GM23338 (cell line): Measurements from ENCODE around the gene MOXD1. TPM values are rescaled to one million over a fixed set of nuclear protein-coding genes. Genes with fewer than 3 reads are reported as not detected.

Experiments
- ATAC-seq: fragments of 200-7000 bp; cut with Tn5 transposase; 3 replicates; pipeline ENCODE4 v1.9.1; 2020
- DNase-seq: peaks from one replicate; pipeline ENCODE4 v3.0.0-alpha.2; 2015; ENCODE audit warnings: low spot score
- H2AFZ ChIP-seq: fragments of 200-600 bp; sonication (generic); 2 replicates; pipeline ENCODE4 v1.8.0; 2016; ENCODE audit warnings: antibody characterized with exemption, mild to moderate bottlenecking, moderate library complexity
- H3F3A ChIP-seq: fragments of 200-600 bp; sonication (generic); replicated peaks from 2 replicates; pipeline ENCODE4 v1.8.0; 2017; ENCODE audit warnings: antibody characterized with exemption, mixed run types, low read depth
- H3K27ac ChIP-seq: fragments of 200-600 bp; sonication (generic); 2 replicates; pipeline ENCODE4 v1.6.1; 2016; ENCODE audit warnings: low read depth
- H3K27me3 ChIP-seq: fragments of 200-600 bp; sonication (generic); 2 replicates; pipeline ENCODE4 v1.8.0; 2016; ENCODE audit warnings: mild to moderate bottlenecking, mixed run types, moderate library complexity; ENCODE audit not compliant: insufficient read depth
- H3K36me3 ChIP-seq: fragments of 200-600 bp; sonication (generic); 2 replicates; pipeline ENCODE4 v1.8.0; 2016; ENCODE audit warnings: mild to moderate bottlenecking; ENCODE audit not compliant: insufficient read depth
- H3K4me1 ChIP-seq: fragments of 200-600 bp; sonication (generic); 2 replicates; pipeline ENCODE4 v1.8.0; 2016; ENCODE audit warnings: mild to moderate bottlenecking, moderate library complexity; ENCODE audit not compliant: insufficient read depth
- H3K4me2 ChIP-seq: fragments of 200-600 bp; sonication (generic); 2 replicates; pipeline ENCODE4 v1.7.1; 2017; ENCODE audit warnings: mixed run types
- H3K4me3 ChIP-seq: fragments of 200-600 bp; sonication (generic); 2 replicates; pipeline ENCODE4 v1.6.1; 2016; ENCODE audit warnings: mixed run types
- H3K79me2 ChIP-seq: fragments of 200-600 bp; sonication (generic); replicated peaks from 2 replicates; pipeline ENCODE4 v1.8.0; 2017; ENCODE audit warnings: mild to moderate bottlenecking; ENCODE audit not compliant: insufficient read depth
- H3K9me2 ChIP-seq: fragments of 200-600 bp; sonication (generic); 2 replicates; pipeline ENCODE4 v1.8.0; 2017; ENCODE audit not compliant: insufficient read depth
- H4K20me1 ChIP-seq: fragments of 200-600 bp; sonication (generic); replicated peaks from 2 replicates; pipeline ENCODE4 v1.8.0; 2017; ENCODE audit warnings: mild to moderate bottlenecking; ENCODE audit not compliant: insufficient read depth
- H3K27ac Mint-ChIP-seq: 2 replicates; pipeline ENCODE4 v1.8.0; 2020; ENCODE audit warnings: inconsistent platforms, mild to moderate bottlenecking, moderate library complexity, mixed read lengths
- H3K27me3 Mint-ChIP-seq: 3 replicates; pipeline ENCODE4 v1.8.0; 2022; ENCODE audit warnings: low read depth, mild to moderate bottlenecking, moderate library complexity, mixed read lengths, inconsistent platforms; ENCODE audit not compliant: insufficient read depth, poor library complexity
- H3K36me3 Mint-ChIP-seq: 3 replicates; pipeline ENCODE4 v1.8.0; 2021; ENCODE audit warnings: low read depth, mild to moderate bottlenecking, inconsistent platforms, moderate library complexity, mixed read lengths
- H3K4me1 Mint-ChIP-seq: 3 replicates; pipeline ENCODE4 v1.8.0; 2020; ENCODE audit warnings: mild to moderate bottlenecking, inconsistent platforms, mixed read lengths
- H3K4me3 Mint-ChIP-seq: 3 replicates; pipeline ENCODE4 v1.8.0; 2021; ENCODE audit warnings: moderate library complexity, mild to moderate bottlenecking, inconsistent platforms, mixed read lengths
- H3K9me3 Mint-ChIP-seq: 3 replicates; pipeline ENCODE4 v1.8.0; 2020; ENCODE audit warnings: moderate library complexity, mild to moderate bottlenecking, inconsistent platforms, mixed read lengths
- CREB1 ChIP-seq: fragments of 250-450 bp; sonication (Bioruptor Pico); IDR thresholded peaks from 2 replicates; pipeline ENCODE4 v1.5.0; 2020; ENCODE audit warnings: low read depth, mild to moderate bottlenecking, moderate library complexity
- EZH2 ChIP-seq: fragments of 200-600 bp; sonication (generic); IDR thresholded peaks from one replicate; pipeline ENCODE4 v1.8.0; 2017; ENCODE audit warnings: antibody characterized with exemption, mild to moderate bottlenecking, low read depth; ENCODE audit not compliant: unreplicated experiment
- EZH2phosphoT487 ChIP-seq: fragments of 200-600 bp; sonication (generic); IDR thresholded peaks from one replicate; pipeline ENCODE4 v1.8.1; 2018; ENCODE audit warnings: antibody characterized with exemption; ENCODE audit not compliant: unreplicated experiment
- JUNB ChIP-seq: IDR thresholded peaks from one replicate; pipeline ENCODE4 v1.6.1; 2016; ENCODE audit warnings: antibody characterized with exemption; ENCODE audit not compliant: unreplicated experiment
- NANOG ChIP-seq: IDR thresholded peaks from 2 replicates; pipeline ENCODE4 v1.6.1; 2016; ENCODE audit warnings: antibody characterized with exemption, borderline replicate concordance
- POLR2AphosphoS5 ChIP-seq: IDR thresholded peaks from 2 replicates; pipeline ENCODE4 v1.6.1; 2016; ENCODE audit warnings: antibody characterized with exemption, low read depth
- STAT1 ChIP-seq: IDR thresholded peaks from one replicate; pipeline ENCODE4 v1.6.1; 2016; ENCODE audit warnings: antibody characterized with exemption; ENCODE audit not compliant: unreplicated experiment
- ZNF114 ChIP-seq: fragments of 250-450 bp; sonication (Bioruptor Pico); IDR thresholded peaks from 2 replicates; pipeline ENCODE4 v1.5.0; 2020; ENCODE audit warnings: mild to moderate bottlenecking, moderate library complexity
- ZNF331 ChIP-seq: fragments of 250-450 bp; sonication (Bioruptor Pico); IDR thresholded peaks from 2 replicates; pipeline ENCODE4 v1.5.0; 2020; ENCODE audit warnings: low read depth, mild to moderate bottlenecking, moderate library complexity
- polyA plus RNA-seq: library from polyadenylated mRNA; unstranded; fragments of >200 nt; fragmentation: Nextera tagmentation; extraction: Ambion mirVana; gene quantifications from 2 replicates; pipeline ENCODE4 v1.2.1, GENCODE V29; 2016
- total RNA-seq: library from RNA; depleted of rRNA; stranded (reverse); fragments of >200 nt; shearing (Covaris generic); gene quantifications from 2 replicates; pipeline ENCODE4 v1.2.3, GENCODE V29; 2014
- TF ChIP-seq, protein P1 (sequence below), 2 experiments: fragments of 200-600 bp in 1 of 2; sonication (generic) in 1 of 2; conservative IDR thresholded peaks; 2 replicates each; pipeline versions ENCODE4 v1.5.1 to v1.6.1; 2016 to 2017; ENCODE audit warnings: antibody characterized with exemption in 2 of 2, low read depth in 2 of 2, mild to moderate bottlenecking in 2 of 2, moderate library complexity in 1 of 2
- TF ChIP-seq, protein P2 (sequence below): fragments of 250-450 bp; sonication (Bioruptor Pico); IDR thresholded peaks from 2 replicates; pipeline ENCODE4 v1.5.0; 2020; ENCODE audit warnings: mild to moderate bottlenecking, moderate library complexity
- TF ChIP-seq, protein P3 (sequence below): IDR thresholded peaks from one replicate; pipeline ENCODE4 v1.6.1; 2018; ENCODE audit warnings: antibody characterized with exemption; ENCODE audit not compliant: unreplicated experiment
- TF ChIP-seq, protein P4 (sequence below): IDR thresholded peaks from 2 replicates; pipeline ENCODE4 v1.6.1; 2016; ENCODE audit warnings: antibody characterized with exemption

The MOXD1 gene
- total and polyA plus RNA-seq, 2 experiments from 2014 or later, result 1.7 to 4.3 TPM

DNA sequence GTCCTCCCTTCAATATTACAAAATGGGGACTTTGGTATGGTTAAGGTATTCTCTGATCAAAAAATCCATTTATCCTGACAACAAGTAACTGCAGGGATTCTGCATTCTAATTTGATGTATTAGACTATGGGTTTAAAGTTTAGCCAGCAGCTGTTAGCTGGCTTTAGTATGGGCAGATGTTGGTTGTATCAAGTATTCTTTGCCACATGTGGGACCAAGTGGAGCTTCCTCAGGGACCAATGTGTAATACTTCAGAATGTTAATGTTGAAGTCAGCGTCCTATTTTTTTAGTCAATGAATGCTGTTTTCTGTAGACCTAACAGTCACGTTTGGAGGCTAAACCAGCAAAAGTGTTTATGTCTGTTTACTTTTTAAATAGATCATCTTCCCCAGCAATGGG is 41.4 kb downstream of the MOXD1 start:
- H3K27me3 ChIP-seq, result no peaks in the 10 kb centered on the region

More for the DNA sequence above, 41.4 kb downstream of the MOXD1 start:
- H3K4me3 ChIP-seq, result no peak overlapping the region
- no peaks in the 10 kb centered on the region for H3K36me3 ChIP-seq
- H3K4me3 Mint-ChIP-seq, result no peak overlapping the region
- no peaks in the 10 kb centered on the region for H3K79me2 ChIP-seq
- peaks cover 4% of the 10 kb centered on the region; the same call in 1 of the 3 replicates for H3K4me1 Mint-ChIP-seq
- peaks cover 5% of the 10 kb centered on the region; the same call in 2 of the 3 replicates for H3K9me3 Mint-ChIP-seq
- no peaks in the 10 kb centered on the region for H3K27me3 Mint-ChIP-seq
- peaks cover 6% of the 10 kb centered on the region; the same call in 2 of the 3 replicates for H3K36me3 Mint-ChIP-seq
- no peaks in the 10 kb centered on the region for H4K20me1 ChIP-seq
- H3K27ac ChIP-seq, result no peak overlapping the region
- H2AFZ ChIP-seq, result no peak overlapping the region
- no peaks in the 10 kb centered on the region for H3K4me1 ChIP-seq
- H3K4me2 ChIP-seq, result no peak overlapping the region
- TF ChIP-seq JUNB, result no peak
- no peak for TF ChIP-seq EZH2
- TF ChIP-seq NANOG, result no peak
- TF ChIP-seq, protein P1, sequence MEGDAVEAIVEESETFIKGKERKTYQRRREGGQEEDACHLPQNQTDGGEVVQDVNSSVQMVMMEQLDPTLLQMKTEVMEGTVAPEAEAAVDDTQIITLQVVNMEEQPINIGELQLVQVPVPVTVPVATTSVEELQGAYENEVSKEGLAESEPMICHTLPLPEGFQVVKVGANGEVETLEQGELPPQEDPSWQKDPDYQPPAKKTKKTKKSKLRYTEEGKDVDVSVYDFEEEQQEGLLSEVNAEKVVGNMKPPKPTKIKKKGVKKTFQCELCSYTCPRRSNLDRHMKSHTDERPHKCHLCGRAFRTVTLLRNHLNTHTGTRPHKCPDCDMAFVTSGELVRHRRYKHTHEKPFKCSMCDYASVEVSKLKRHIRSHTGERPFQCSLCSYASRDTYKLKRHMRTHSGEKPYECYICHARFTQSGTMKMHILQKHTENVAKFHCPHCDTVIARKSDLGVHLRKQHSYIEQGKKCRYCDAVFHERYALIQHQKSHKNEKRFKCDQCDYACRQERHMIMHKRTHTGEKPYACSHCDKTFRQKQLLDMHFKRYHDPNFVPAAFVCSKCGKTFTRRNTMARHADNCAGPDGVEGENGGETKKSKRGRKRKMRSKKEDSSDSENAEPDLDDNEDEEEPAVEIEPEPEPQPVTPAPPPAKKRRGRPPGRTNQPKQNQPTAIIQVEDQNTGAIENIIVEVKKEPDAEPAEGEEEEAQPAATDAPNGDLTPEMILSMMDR (conservative IDR thresholded peaks at IDR 0.05; ENCODE audit: low read depth in 2 of 2), result no peak
- no peak for TF ChIP-seq STAT1
- TF ChIP-seq, protein P2, sequence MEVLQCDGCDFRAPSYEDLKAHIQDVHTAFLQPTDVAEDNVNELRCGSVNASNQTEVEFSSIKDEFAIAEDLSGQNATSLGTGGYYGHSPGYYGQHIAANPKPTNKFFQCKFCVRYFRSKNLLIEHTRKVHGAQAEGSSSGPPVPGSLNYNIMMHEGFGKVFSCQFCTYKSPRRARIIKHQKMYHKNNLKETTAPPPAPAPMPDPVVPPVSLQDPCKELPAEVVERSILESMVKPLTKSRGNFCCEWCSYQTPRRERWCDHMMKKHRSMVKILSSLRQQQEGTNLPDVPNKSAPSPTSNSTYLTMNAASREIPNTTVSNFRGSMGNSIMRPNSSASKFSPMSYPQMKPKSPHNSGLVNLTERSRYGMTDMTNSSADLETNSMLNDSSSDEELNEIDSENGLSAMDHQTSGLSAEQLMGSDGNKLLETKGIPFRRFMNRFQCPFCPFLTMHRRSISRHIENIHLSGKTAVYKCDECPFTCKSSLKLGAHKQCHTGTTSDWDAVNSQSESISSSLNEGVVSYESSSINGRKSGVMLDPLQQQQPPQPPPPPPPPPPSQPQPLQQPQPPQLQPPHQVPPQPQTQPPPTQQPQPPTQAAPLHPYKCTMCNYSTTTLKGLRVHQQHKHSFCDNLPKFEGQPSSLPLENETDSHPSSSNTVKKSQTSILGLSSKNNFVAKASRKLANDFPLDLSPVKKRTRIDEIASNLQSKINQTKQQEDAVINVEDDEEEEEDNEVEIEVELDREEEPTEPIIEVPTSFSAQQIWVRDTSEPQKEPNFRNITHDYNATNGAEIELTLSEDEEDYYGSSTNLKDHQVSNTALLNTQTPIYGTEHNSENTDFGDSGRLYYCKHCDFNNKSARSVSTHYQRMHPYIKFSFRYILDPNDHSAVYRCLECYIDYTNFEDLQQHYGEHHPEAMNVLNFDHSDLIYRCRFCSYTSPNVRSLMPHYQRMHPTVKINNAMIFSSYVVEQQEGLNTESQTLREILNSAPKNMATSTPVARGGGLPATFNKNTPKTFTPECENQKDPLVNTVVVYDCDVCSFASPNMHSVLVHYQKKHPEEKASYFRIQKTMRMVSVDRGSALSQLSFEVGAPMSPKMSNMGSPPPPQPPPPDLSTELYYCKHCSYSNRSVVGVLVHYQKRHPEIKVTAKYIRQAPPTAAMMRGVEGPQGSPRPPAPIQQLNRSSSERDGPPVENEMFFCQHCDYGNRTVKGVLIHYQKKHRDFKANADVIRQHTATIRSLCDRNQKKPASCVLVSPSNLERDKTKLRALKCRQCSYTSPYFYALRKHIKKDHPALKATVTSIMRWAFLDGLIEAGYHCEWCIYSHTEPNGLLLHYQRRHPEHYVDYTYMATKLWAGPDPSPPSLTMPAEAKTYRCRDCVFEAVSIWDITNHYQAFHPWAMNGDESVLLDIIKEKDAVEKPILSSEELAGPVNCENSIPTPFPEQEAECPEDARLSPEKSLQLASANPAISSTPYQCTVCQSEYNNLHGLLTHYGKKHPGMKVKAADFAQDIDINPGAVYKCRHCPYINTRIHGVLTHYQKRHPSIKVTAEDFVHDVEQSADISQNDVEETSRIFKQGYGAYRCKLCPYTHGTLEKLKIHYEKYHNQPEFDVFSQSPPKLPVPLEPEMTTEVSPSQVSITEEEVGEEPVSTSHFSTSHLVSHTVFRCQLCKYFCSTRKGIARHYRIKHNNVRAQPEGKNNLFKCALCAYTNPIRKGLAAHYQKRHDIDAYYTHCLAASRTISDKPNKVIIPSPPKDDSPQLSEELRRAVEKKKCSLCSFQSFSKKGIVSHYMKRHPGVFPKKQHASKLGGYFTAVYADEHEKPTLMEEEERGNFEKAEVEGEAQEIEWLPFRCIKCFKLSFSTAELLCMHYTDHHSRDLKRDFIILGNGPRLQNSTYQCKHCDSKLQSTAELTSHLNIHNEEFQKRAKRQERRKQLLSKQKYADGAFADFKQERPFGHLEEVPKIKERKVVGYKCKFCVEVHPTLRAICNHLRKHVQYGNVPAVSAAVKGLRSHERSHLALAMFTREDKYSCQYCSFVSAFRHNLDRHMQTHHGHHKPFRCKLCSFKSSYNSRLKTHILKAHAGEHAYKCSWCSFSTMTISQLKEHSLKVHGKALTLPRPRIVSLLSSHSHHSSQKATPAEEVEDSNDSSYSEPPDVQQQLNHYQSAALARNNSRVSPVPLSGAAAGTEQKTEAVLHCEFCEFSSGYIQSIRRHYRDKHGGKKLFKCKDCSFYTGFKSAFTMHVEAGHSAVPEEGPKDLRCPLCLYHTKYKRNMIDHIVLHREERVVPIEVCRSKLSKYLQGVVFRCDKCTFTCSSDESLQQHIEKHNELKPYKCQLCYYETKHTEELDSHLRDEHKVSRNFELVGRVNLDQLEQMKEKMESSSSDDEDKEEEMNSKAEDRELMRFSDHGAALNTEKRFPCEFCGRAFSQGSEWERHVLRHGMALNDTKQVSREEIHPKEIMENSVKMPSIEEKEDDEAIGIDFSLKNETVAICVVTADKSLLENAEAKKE, result no peak
- TF ChIP-seq, protein P3, sequence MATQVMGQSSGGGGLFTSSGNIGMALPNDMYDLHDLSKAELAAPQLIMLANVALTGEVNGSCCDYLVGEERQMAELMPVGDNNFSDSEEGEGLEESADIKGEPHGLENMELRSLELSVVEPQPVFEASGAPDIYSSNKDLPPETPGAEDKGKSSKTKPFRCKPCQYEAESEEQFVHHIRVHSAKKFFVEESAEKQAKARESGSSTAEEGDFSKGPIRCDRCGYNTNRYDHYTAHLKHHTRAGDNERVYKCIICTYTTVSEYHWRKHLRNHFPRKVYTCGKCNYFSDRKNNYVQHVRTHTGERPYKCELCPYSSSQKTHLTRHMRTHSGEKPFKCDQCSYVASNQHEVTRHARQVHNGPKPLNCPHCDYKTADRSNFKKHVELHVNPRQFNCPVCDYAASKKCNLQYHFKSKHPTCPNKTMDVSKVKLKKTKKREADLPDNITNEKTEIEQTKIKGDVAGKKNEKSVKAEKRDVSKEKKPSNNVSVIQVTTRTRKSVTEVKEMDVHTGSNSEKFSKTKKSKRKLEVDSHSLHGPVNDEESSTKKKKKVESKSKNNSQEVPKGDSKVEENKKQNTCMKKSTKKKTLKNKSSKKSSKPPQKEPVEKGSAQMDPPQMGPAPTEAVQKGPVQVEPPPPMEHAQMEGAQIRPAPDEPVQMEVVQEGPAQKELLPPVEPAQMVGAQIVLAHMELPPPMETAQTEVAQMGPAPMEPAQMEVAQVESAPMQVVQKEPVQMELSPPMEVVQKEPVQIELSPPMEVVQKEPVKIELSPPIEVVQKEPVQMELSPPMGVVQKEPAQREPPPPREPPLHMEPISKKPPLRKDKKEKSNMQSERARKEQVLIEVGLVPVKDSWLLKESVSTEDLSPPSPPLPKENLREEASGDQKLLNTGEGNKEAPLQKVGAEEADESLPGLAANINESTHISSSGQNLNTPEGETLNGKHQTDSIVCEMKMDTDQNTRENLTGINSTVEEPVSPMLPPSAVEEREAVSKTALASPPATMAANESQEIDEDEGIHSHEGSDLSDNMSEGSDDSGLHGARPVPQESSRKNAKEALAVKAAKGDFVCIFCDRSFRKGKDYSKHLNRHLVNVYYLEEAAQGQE, result no peak
- TF ChIP-seq POLR2AphosphoS5, result no peak
- TF ChIP-seq, protein P4, sequence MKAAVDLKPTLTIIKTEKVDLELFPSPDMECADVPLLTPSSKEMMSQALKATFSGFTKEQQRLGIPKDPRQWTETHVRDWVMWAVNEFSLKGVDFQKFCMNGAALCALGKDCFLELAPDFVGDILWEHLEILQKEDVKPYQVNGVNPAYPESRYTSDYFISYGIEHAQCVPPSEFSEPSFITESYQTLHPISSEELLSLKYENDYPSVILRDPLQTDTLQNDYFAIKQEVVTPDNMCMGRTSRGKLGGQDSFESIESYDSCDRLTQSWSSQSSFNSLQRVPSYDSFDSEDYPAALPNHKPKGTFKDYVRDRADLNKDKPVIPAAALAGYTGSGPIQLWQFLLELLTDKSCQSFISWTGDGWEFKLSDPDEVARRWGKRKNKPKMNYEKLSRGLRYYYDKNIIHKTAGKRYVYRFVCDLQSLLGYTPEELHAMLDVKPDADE, result no peak
- no peak for TF ChIP-seq EZH2phosphoT487
- TF ChIP-seq ZNF331, result no peak
- TF ChIP-seq ZNF114, result no peak
- no peak for TF ChIP-seq CREB1 (CRISPR knock-in tag)
- no peaks in the 10 kb centered on the region for H3F3A ChIP-seq
- no peaks in the 10 kb centered on the region; the same call in 1 of the 2 replicates for H3K9me2 ChIP-seq
- DNase-seq, result no peak
- no peak overlapping the region for H3K27ac Mint-ChIP-seq
- no peak for ATAC-seq
